GM23248 (cell line): ENCODE data around the gene WFIKKN2.

Experiments used
- EZH2 ChIP-seq: fragments of 200-600 bp; sonication (generic); IDR thresholded peaks from 2 replicates; pipeline ENCODE4 v1.6.1; 2018; ENCODE audit warnings: antibody characterized with exemption, mild to moderate bottlenecking; ENCODE audit not compliant: insufficient read depth, poor library complexity, severe bottlenecking
- EZH2phosphoT487 ChIP-seq: fragments of 200-600 bp; sonication (generic); IDR thresholded peaks from 2 replicates; pipeline ENCODE4 v1.6.1; 2018; ENCODE audit warnings: antibody characterized with exemption, moderate library complexity, mild to moderate bottlenecking, low read depth; ENCODE audit not compliant: insufficient read depth

- TF ChIP-seq EZH2phosphoT487, result no peak
- TF ChIP-seq EZH2, result no peak
These were observed 721 bp upstream of the WFIKKN2 start for GRCh38 chr17:50834429-50835300.
